ENCODE data around the gene COMMD2. TPM values are rescaled to one million over a fixed set of nuclear protein-coding genes. Genes with fewer than 3 reads are reported as not detected.

Gene COMMD2
- total RNA-seq, 1 experiment from 2014 or later = 64.9 TPM

GRCh38 chr3:149726716-149727407, 25.4 kb downstream of the COMMD2 start:
- Histone ChIP-seq H2BK5ac (ENCODE audit: insufficient read length, low read length) (no peak overlapping the region), H3K79me2 (ENCODE audit: insufficient read depth, low read length) (no peaks in the 10 kb centered on the region), H3K4me2 (ENCODE audit: insufficient read depth, insufficient read length, low read length) (no peak overlapping the region), H3K23ac (ENCODE audit: insufficient read length, low read depth, low read length) (no peak overlapping the region), H2BK12ac (ENCODE audit: insufficient read length, low read depth, low read length) (no peak overlapping the region), H2BK15ac (ENCODE audit: low read depth, low read length) (no peak overlapping the region), H4K8ac (replicated peaks; ENCODE audit: insufficient read length, low read depth, low read length) (no peak overlapping the region), H3K4ac (ENCODE audit: low read depth, low read length) (no peak overlapping the region), H3K4me1 (ENCODE audit: insufficient read depth, low read length) (no peaks in the 10 kb centered on the region), H3K9ac (ENCODE audit: extremely low read depth, insufficient read length, low read length) (no peak overlapping the region), H2BK120ac (ENCODE audit: low read depth, low read length, poor library complexity, severe bottlenecking) (no peak overlapping the region), H3K79me1 (ENCODE audit: insufficient read depth, low read depth, low read length, poor library complexity, severe bottlenecking) (no peaks in the 10 kb centered on the region), H3K14ac (ENCODE audit: insufficient read depth, low read length) (no peak overlapping the region), H4K20me1 (ENCODE audit: control insufficient read depth, insufficient read depth, insufficient read length) (no peaks in the 10 kb centered on the region), H3K27me3 (ENCODE audit: insufficient read depth, low read length) (no peaks in the 10 kb centered on the region), H4K5ac (ENCODE audit: insufficient read length, low read depth, low read length) (no peak overlapping the region), H3K23me2 (ENCODE audit: insufficient read length, low read depth, low read length, poor library complexity, severe bottlenecking) (no peaks in the 10 kb centered on the region), H2AK5ac (ENCODE audit: insufficient read length, low read length) (no peak overlapping the region), H3K56ac (ENCODE audit: insufficient read length, low read depth, low read length) (no peak overlapping the region), H2BK20ac (ENCODE audit: low read depth, low read length, poor library complexity, severe bottlenecking) (no peak overlapping the region), H2AFZ (ENCODE audit: low read length) (no peak overlapping the region), H3K27ac (ENCODE audit: insufficient read length, low read depth, low read length) (no peak overlapping the region), H4K91ac (ENCODE audit: insufficient read length, low read depth, low read length) (no peak overlapping the region), H3K18ac (ENCODE audit: insufficient read length, low read depth, low read length) (no peak overlapping the region), H3K9me3 (ENCODE audit: control insufficient read depth, low read depth, low read length) (no peaks in the 10 kb centered on the region), H3T11ph (ENCODE audit: low read length) (no peak overlapping the region)
- no peak for DNase-seq
- TF ChIP-seq, protein P1, sequence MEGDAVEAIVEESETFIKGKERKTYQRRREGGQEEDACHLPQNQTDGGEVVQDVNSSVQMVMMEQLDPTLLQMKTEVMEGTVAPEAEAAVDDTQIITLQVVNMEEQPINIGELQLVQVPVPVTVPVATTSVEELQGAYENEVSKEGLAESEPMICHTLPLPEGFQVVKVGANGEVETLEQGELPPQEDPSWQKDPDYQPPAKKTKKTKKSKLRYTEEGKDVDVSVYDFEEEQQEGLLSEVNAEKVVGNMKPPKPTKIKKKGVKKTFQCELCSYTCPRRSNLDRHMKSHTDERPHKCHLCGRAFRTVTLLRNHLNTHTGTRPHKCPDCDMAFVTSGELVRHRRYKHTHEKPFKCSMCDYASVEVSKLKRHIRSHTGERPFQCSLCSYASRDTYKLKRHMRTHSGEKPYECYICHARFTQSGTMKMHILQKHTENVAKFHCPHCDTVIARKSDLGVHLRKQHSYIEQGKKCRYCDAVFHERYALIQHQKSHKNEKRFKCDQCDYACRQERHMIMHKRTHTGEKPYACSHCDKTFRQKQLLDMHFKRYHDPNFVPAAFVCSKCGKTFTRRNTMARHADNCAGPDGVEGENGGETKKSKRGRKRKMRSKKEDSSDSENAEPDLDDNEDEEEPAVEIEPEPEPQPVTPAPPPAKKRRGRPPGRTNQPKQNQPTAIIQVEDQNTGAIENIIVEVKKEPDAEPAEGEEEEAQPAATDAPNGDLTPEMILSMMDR (conservative IDR thresholded peaks at IDR 0.05) = no peak
- Mint-ChIP-seq H3K4me1 (no peaks in the 10 kb centered on the region), H3K36me3 (ENCODE audit: insufficient read depth in 1 of 3, low read depth in 3 of 3) (peaks cover 0 to 2% (median 0%) of the 10 kb centered on the region in 3 experiments; a peak in 1 of 7 replicates), H3K27me3 (ENCODE audit: low read depth) (no peaks in the 10 kb centered on the region), H3K27ac (no peak overlapping the region), H3K9me3 (peaks cover 3 to 5% of the 10 kb centered on the region in 2 experiments; a peak in 3 of 5 replicates), H3K4me3 (no peak overlapping the region)
- WGBS (ENCODE audit: extremely low coverage, insufficient read length, low lambda C conversion rate) = no CpG with 5 or more reads among the region's 2 CpGs
